HUES6 (cell line): ENCODE measurements around the gene FOXF2.

Experiments used
- H3K27ac ChIP-seq: 2 replicates; pipeline ENCODE4 v1.7.0; 2013; ENCODE audit warnings: low read depth, mild to moderate bottlenecking, low read length, inconsistent platforms
- H3K27me3 ChIP-seq: 2 replicates; pipeline ENCODE4 v1.6.1; 2013; ENCODE audit warnings: low read length; ENCODE audit not compliant: control insufficient read depth, insufficient read depth
- H3K36me3 ChIP-seq: 2 replicates; pipeline ENCODE4 v1.6.1; 2013; ENCODE audit warnings: low read length; ENCODE audit not compliant: control insufficient read depth, insufficient read depth
- H3K4me1 ChIP-seq: 2 replicates; pipeline ENCODE4 v1.6.1; 2013; ENCODE audit warnings: low read length; ENCODE audit not compliant: control insufficient read depth, insufficient read depth
- H3K4me3 ChIP-seq: 2 replicates; pipeline ENCODE4 v1.5.1; 2013; ENCODE audit warnings: low read depth, low read length
- H3K9ac ChIP-seq: one replicate; pipeline ENCODE4 v1.6.1; 2013; ENCODE audit warnings: mild to moderate bottlenecking, low read length
- H3K9me3 ChIP-seq: 2 replicates; pipeline ENCODE4 v1.6.1; 2013; ENCODE audit warnings: low read depth, low read length; ENCODE audit not compliant: control insufficient read depth, insufficient read depth

The FOXF2 gene

GRCh38 chr6:1393641-1394283 is 4.4 kb downstream of the FOXF2 start:
- Histone ChIP-seq H3K9me3 (no peaks in the 10 kb centered on the region), H3K9ac (no peak overlapping the region), H3K4me3 (peak overlapping the region; percentile 42), H3K4me1 (peaks cover 26% of the 10 kb centered on the region), H3K27ac (no peak overlapping the region), H3K27me3 (peaks cover 98% of the 10 kb centered on the region), H3K36me3 (no peaks in the 10 kb centered on the region)

GRCh38 chr6:1394514-1395463 is 5.4 kb downstream of the FOXF2 start:
- Histone ChIP-seq H3K27ac (no peak overlapping the region), H3K9ac (no peak overlapping the region), H3K36me3 (no peaks in the 10 kb centered on the region), H3K27me3 (peaks cover 98% of the 10 kb centered on the region), H3K9me3 (no peaks in the 10 kb centered on the region), H3K4me1 (peaks cover 24% of the 10 kb centered on the region), H3K4me3 (no peak overlapping the region)

GRCh38 chr6:1395506-1395905 is 6.1 kb downstream of the FOXF2 start:
- no peaks in the 10 kb centered on the region for H3K9me3 ChIP-seq
- peaks cover 99% of the 10 kb centered on the region for H3K27me3 ChIP-seq
- no peak overlapping the region for H3K9ac ChIP-seq
- H3K4me3 ChIP-seq, result no peak overlapping the region
- H3K27ac ChIP-seq, result no peak overlapping the region
- H3K36me3 ChIP-seq, result no peaks in the 10 kb centered on the region
- H3K4me1 ChIP-seq, result peaks cover 24% of the 10 kb centered on the region

GRCh38 chr6:1395941-1396908 is 6.8 kb downstream of the FOXF2 start:
- Histone ChIP-seq H3K36me3 (no peaks in the 10 kb centered on the region), H3K9ac (no peak overlapping the region), H3K27me3 (peaks cover 94% of the 10 kb centered on the region), H3K4me3 (no peak overlapping the region), H3K4me1 (peaks cover 24% of the 10 kb centered on the region), H3K9me3 (no peaks in the 10 kb centered on the region), H3K27ac (no peak overlapping the region)

GRCh38 chr6:1396952-1397868 is 7.8 kb downstream of the FOXF2 start:
- H3K4me1 ChIP-seq, result peaks cover 24% of the 10 kb centered on the region
- no peaks in the 10 kb centered on the region for H3K36me3 ChIP-seq
- H3K27ac ChIP-seq, result no peak overlapping the region
- no peaks in the 10 kb centered on the region for H3K9me3 ChIP-seq
- H3K27me3 ChIP-seq, result peaks cover 84% of the 10 kb centered on the region
- H3K9ac ChIP-seq, result no peak overlapping the region
- H3K4me3 ChIP-seq, result no peak overlapping the region

- Histone ChIP-seq H3K27me3 (peaks cover 64% of the 10 kb centered on the region), H3K9ac (no peak overlapping the region), H3K4me1 (peaks cover 9% of the 10 kb centered on the region; the same call in 1 of the 2 replicates), H3K27ac (no peak overlapping the region), H3K36me3 (no peaks in the 10 kb centered on the region), H3K9me3 (0 out of 2 replicates have a peak, but pooled peaks cover 2% of the 10 kb centered on the region), H3K4me3 (no peak overlapping the region)
Measured at GRCh38 chr6:1399085-1399780, 9.9 kb downstream of the FOXF2 start.

GRCh38 chr6:1400126-1400850 is 10.9 kb downstream of the FOXF2 start:
- Histone ChIP-seq H3K9me3 (peaks cover 7% of the 10 kb centered on the region; the same call in 1 of the 2 replicates), H3K27me3 (peaks cover 53% of the 10 kb centered on the region), H3K36me3 (no peaks in the 10 kb centered on the region), H3K4me3 (no peak overlapping the region), H3K9ac (no peak overlapping the region), H3K4me1 (peaks cover 4% of the 10 kb centered on the region; the same call in 1 of the 2 replicates), H3K27ac (no peak overlapping the region)

GRCh38 chr6:1402369-1402768 is 13.0 kb downstream of the FOXF2 start:
- no peak overlapping the region for H3K4me3 ChIP-seq
- no peaks in the 10 kb centered on the region for H3K4me1 ChIP-seq
- H3K9ac ChIP-seq, result no peak overlapping the region
- peaks cover 7% of the 10 kb centered on the region; the same call in 1 of the 2 replicates for H3K9me3 ChIP-seq
- H3K27me3 ChIP-seq, result peaks cover 32% of the 10 kb centered on the region
- H3K27ac ChIP-seq, result no peak overlapping the region
- H3K36me3 ChIP-seq, result no peaks in the 10 kb centered on the region

GRCh38 chr6:1402868-1403267 is 13.5 kb downstream of the FOXF2 start:
- no peaks in the 10 kb centered on the region for H3K36me3 ChIP-seq
- H3K9me3 ChIP-seq, result peaks cover 7% of the 10 kb centered on the region; the same call in 1 of the 2 replicates
- H3K9ac ChIP-seq, result no peak overlapping the region
- no peaks in the 10 kb centered on the region for H3K4me1 ChIP-seq
- H3K27ac ChIP-seq, result no peak overlapping the region
- H3K4me3 ChIP-seq, result no peak overlapping the region
- H3K27me3 ChIP-seq, result peaks cover 30% of the 10 kb centered on the region
